ENCODE data around the gene TRHDE.
"Not testable (repeated sequence)": the region's sequence is repeated elsewhere in the genome, so short reads cannot be mapped to it uniquely, and the experiment has no call there.

Gene TRHDE

DNA sequence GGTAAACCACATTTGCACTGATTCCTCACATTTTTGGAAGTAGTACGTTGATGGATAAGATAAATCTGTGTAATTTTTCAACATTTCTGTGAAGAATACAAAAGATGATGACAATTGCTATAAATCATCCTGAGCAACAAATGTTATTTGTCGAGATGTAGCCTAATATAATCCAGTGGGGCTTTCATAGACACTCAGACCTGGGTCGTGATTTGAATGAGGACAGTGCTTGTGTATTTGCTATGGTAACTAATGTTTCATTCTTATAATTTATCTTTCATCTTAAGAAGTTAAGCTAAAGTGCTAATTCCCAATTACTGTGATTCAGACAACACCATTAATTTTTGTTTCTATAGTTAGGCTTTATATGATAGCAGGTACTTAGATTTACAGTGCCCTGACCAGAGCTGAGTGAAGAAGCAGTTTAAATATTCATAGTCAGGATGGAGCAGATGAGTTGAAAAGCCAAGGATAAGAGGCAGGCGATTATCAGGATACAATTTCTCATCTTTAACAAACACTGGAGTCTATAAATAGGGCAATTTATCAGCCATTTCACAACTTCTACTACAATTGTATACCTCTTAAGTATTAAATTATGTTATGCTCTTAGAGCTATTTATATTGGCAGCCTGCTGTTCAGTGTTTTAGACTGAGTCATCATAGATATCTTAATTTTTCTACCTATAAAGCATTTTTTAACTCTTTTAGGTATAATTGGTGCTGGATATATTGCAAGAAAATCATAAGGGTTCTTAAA, 359.9 kb downstream of the TRHDE start:
- FAIRE-seq = no peak

DNA sequence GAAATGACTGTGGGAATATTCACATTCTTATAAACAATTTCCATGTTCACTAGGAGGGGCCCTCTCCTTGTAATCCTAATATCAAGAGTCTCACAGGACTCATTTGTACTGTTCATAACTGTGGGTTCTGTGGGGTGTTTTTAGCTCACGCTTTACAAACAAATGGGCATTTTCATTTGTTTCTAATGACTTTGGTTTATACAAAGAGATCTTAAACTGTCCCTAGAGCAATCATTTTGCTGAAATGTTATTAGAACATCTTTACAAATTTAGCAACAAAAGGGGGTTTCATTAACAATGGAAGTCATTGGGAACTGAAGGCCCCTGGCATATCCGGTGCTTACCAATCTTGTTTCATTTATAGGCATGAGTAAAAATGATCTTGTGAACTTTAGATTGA, 370.5 kb downstream of the TRHDE start:
- FAIRE-seq = no peak

DNA sequence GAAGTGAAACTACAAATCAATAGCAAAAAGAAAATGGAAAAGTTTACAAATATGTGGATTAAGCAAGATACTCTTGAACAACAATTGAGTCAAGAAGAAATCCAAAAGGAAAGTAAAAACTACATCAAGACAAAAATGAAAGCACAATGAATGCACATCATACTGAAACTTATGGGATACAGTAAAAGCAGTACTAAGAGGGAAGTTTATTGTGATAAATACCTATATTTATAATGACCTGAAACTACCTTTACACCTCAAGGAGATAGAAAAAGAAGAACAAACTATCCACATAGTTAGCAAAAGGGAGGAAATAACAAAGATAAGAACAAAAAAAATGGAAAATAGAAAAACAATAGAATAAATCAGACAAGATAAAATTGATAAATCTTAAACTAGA, 375.0 kb downstream of the TRHDE start:
- FAIRE-seq = no peak

DNA sequence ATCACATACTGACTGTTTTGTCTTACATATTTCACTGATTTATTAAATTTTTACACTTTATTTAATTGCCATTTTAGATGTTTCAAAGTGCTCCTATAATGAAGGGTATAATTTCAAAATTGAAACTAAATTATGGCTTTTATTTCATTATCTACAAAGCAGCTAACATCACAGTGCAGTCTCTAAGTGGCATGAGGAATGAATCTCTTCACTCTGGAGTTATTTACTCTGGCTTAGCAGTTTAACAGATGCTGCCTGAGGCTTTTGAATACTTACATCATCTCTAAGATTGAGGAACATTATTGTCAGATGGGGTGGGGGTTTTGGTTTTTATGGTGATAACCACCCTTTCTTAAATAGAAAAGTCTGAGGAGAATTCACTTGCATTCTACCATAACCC, 386.4 kb downstream of the TRHDE start:
- no peak for FAIRE-seq

DNA sequence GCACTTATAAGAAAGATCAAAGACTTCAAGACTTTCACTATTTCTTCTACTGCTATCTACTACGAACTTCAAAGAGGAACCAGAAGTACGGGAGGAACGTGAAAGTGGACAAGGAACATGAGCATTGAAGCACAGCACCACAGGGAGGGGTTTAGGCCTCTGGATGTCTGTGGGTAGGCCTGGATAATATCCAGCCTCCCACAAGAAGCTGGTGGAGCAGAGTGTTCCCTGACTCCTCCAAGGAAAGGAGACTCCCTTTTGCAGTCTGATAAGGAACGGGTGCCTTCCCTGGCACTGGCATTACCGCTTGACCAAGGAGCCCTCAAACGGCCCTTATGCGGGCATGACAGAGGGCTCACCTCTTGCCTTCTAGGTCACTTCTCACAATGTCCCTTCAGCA, 388.0 kb downstream of the TRHDE start:
- not testable (repeated sequence) for FAIRE-seq

DNA sequence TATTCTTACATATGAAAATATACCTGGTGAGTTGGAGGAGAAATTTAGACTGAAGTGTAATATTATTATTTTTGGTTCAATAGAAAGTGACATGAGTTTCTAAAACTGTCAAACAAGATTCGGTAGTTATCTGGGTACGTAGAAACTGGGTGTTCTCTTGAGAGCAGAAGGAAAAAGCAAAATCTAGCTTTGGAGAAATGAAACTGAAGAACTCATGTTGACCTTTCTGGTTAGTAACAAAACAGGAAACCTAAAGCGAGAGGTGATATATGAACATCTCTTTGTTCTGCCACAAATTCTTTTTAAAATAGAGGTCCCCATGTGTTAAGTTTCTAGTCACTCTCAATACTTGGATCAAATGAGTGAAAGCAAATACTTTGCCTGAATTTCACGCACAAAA, 401.7 kb downstream of the TRHDE start:
- no peak for FAIRE-seq

DNA sequence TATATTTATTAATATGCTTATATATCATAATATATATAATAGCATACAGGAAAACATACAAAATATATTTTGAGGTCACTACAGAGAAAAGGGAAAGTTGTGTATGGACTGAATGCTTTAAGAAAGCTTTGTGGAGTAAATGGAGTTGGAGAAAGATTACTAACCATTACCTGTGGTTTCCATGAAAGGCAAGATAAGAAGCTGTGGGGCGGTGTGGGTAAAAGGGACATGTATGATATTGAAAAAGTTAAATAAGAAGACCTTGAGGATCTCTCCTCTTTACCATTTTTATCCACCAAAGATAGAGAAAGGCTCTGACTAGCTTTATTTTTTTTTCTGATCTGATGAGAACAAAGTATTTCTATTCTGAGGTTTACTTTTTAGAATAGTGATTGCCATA, 404.4 kb downstream of the TRHDE start:
- FAIRE-seq = no peak

DNA sequence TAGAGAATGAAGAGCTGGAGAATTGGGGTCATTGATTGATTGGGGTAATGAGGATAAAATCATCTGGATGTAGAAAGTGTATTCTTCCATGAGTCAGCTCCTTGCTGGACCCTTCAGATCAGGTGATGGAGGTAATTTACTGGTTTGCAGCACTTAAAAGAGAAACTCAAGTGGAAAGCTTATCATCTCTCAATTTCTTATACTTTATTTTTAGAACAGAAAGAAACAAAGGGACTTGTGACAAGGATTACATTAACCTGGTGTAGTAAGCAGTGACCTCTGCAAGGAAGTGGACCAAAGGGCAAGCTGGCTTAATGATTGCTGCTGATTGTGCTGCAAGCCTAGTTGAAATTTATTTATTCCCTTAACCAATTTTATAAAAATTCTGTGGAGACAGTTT, 405.0 kb downstream of the TRHDE start:
- no peak for FAIRE-seq

DNA sequence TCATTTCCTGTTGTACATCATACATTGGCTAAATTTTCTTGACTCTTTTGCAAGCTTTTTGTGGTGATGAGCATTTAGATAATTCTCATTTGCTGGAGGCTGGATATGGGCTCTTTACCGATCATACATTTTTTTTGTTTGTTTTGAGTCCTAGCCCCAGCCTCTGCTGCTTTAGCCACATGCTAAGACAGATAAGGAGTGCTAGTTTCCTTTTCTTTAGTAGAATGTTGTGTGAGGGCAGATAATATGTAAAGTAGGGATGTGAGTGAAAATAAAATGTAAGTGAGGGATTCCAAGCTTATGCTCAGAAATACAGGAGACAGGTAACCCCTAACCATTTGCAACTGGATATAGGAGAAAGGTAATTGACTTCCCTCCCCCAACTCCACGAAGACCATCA, 405.7 kb downstream of the TRHDE start:
- FAIRE-seq = no peak

DNA sequence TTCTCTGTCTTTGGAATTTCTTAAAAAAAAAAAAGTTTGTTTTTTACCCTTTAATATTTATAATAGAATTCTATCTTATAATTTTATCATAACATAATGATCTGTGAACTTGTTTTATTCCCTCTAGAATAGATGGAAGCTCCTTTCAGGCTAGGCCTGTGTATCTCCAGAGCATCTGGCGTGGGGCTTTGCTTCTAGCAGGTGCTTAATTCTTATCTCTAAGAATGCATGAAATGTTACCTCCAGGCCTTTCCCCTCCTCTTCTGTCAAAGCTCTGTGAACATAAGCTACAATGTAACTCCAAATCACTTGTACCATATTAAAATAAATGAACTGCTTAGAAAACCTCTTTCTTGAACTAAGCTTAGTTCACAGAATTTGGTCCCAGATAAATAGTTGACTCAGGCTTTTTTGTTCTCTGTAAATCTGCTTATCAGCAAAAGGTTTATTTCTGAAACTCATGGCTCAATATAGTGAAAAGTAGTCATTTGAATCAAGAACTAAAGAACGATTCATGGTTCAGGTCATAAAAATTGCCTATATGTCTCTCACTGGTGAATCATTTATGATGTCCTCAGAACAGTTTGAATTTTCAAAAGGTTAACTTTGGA, 407.1 kb downstream of the TRHDE start:
- FAIRE-seq = no peak

DNA sequence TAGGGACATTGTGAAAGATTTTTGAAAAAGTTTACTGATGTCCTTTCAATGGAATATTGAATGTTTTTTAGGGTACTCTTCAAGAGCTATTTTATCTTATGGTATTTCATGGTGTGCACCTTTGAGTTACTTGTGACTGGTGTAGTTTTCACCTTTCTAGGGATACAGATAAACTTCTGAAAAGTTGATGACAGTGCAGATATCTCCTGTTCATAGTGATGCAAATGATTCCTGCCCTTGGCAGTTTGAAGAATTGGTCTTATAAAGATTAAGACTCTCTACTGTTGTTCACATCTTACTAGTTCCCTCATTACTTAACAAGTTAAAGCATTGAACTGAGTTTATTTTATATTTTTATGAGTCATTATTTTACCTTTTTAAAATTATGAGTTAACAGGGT, 408.9 kb downstream of the TRHDE start:
- no peak for FAIRE-seq

DNA sequence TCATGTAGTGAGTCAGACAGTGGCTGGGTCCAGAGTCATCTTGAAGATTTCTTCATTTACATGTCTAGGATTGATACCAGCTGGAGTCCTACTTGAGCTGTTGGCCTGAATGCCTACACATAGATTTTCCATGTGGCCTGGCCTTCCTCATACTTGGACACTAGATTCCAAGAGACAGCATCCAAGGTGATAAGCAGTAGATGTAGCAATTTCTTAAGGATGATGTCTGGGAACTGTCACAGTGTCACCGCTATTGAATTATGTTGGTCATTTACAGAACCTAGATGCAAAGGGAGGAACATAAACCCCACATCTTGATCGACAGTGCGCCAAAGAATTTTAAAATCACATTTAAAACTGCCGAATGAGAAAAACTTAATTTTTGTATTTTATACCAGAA, 412.3 kb downstream of the TRHDE start:
- FAIRE-seq = no peak

DNA sequence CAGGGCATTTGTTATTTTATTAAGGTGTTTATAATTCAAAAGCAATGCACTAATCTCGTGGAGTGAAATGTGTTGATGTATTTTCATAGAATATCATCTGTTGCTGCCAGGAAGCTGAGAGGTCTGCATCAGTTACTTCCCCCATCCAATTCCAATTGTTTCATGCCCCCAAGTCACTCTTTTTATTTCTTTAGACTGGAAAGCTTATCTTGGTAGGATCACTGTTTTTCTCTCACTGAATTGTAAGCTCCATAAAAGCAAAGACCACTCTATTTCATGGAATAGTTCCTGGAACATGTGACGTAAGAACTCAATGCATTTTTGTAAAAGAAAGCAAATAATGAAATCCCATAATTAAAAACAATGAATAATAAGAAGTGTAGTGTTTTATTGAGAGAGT, 420.2 kb downstream of the TRHDE start:
- no peak for FAIRE-seq

DNA sequence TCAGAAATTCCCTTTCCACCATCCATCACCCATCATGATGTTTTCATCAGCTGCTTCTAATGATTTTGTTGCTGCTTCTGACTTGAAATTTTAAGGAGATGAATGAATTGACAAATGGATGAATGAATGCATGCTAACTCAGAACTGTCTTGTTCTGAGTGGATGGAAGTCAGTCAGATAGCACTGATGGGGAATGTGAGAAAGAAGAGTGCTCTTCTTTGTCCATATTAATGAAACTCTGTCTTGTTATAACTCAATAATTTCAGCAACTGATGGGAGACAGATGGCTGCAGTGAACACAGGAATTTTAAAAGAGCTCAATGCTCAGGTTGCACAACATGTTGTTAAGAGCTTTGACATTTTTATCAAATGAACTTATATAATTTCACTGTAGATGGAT, 422.0 kb downstream of the TRHDE start:
- no peak for FAIRE-seq

DNA sequence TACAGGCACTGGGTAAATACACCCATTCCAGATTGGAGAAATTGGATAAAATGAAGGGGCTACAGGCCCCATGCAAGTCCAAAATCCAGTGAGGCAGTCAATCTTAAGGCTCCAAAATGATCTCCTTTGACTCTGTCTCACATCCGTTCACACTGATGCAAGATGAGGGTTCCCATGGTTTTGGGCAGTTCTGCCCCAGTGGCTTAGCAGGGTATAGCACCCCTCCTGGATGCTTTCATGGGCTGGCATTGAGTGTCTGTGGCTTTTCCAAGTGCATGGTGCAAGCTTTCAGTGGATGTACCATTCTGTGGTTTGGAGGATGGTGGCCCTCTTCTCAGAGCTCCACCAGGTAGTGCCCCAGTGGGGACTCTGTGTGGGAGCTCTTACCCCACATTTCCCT, 427.2 kb downstream of the TRHDE start:
- FAIRE-seq = no peak

DNA sequence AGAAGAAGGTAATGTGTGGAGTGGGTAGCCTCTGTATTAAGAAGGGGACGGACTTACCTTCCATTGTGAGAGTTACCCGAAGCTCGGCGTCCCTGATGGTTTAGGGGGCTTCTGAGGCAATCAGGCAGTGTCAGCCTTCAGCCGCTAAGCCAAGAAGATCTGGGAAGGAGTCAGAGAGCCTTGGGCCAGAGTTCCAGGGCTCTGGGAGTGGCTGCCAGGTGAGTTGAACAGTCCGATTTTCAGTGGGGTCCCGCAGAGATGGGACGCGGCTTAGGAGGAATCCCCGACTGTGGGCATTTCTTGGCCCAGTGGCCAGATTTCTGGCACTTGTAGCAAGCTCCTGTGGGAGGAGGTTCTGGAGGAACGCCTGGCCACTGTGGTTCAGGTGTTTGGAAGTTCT, 439.9 kb downstream of the TRHDE start:
- not testable (repeated sequence) for FAIRE-seq

DNA sequence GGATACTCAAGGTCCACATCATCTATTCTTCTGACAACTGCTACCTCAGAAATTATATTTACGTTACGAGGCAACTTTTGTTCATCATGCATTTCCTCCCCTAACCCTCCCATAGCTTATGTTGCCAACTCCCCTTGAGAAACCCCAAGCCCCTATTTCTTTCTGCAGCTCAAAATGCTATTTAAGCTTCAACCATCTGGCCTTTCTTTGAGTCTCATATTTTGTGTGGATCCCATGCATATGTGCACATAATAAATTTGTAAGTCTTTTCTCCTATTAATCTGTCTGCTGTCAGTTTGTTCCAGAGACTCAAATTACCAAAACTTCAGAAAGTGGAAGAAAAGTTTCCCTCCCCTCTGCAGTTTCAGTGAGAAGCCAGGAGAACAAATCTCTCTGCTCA, 444.1 kb downstream of the TRHDE start:
- FAIRE-seq = no peak

DNA sequence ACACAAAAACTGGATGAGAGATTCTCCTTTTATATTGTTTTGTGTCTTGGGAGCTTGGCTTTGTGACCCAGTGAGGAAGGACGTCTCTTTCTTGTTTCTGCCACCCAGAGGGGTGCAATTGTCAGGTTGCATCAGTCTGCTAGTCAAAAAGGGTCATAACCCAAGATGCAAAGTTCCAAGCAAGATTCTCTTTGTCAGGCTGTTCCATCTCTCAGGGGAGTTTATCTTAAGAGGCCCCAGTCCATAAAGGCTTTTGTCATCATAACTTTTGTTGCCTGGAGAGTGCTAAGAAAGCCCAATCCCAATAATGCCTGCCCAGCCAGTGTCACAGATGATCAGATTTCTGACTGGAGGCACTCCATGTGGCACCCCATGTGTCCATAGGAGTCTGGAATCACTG, 444.9 kb downstream of the TRHDE start:
- no peak for FAIRE-seq
